GM12878 (cell line): ENCODE data around the gene SLCO4A1.

Source experiments
- CHD4 ChIP-seq: fragments of 200-600 bp; sonication (generic); IDR thresholded peaks from 2 replicates; pipeline ENCODE4 v1.6.1; 2016; ENCODE audit warnings: mild to moderate bottlenecking
- CTCF ChIP-seq, 3 experiments: IDR thresholded peaks in 2 of 3; conservative IDR thresholded peaks in 1 of 3; 2 replicates each; pipeline ENCODE4 v1.5.1; 2011; ENCODE audit warnings: low read depth in 3 of 3, low read length in 3 of 3, mild to moderate bottlenecking in 3 of 3, control low read depth in 2 of 3, moderate library complexity in 2 of 3, inconsistent platforms in 1 of 3, mixed read lengths in 1 of 3; ENCODE audit not compliant: control insufficient read depth in 2 of 3, insufficient read depth in 1 of 3; ENCODE audit errors: extremely low read depth in 1 of 3
- DPF2 ChIP-seq: fragments of 450-650 bp; IDR thresholded peaks from 2 replicates; pipeline ENCODE4 v1.6.1; 2017; ENCODE audit warnings: mild to moderate bottlenecking
- E2F8 ChIP-seq: fragments of 450-650 bp; IDR thresholded peaks from 2 replicates; pipeline ENCODE4 v1.6.1; 2018; ENCODE audit warnings: mild to moderate bottlenecking, low read depth, moderate library complexity; ENCODE audit not compliant: partially characterized antibody
- FOXK2 ChIP-seq: fragments of 450-650 bp; IDR thresholded peaks from 2 replicates; pipeline ENCODE4 v1.6.1; 2017; ENCODE audit warnings: mild to moderate bottlenecking, moderate library complexity
- NR2F1 ChIP-seq: fragments of 450-650 bp; conservative IDR thresholded peaks from 2 replicates; pipeline ENCODE4 v1.6.1; 2017; ENCODE audit warnings: mild to moderate bottlenecking
- POLR2AphosphoS5 ChIP-seq: IDR thresholded peaks from 2 replicates; pipeline ENCODE4 v1.6.1; 2011; ENCODE audit warnings: mild to moderate bottlenecking, low read length, inconsistent platforms
- REST ChIP-seq: IDR thresholded peaks from 2 replicates; pipeline ENCODE4 v1.6.1; 2012; ENCODE audit warnings: mild to moderate bottlenecking, low read depth, low read length
- USF1 ChIP-seq: IDR thresholded peaks from 2 replicates; pipeline ENCODE4 v1.6.1; 2011; ENCODE audit warnings: borderline replicate concordance, low read depth, mild to moderate bottlenecking, moderate library complexity, mixed read lengths, low read length; ENCODE audit not compliant: insufficient read depth; ENCODE audit errors: extremely low read length
- TF ChIP-seq, protein P1 (sequence below): IDR thresholded peaks from 2 replicates; pipeline ENCODE4 v1.6.1; 2012; ENCODE audit warnings: low read depth, low read length, improper control_type of control experiment
- TF ChIP-seq, protein P2 (sequence below): fragments of 450-650 bp; IDR thresholded peaks from 2 replicates; pipeline ENCODE4 v1.6.1; 2018; ENCODE audit warnings: borderline replicate concordance, mild to moderate bottlenecking; ENCODE audit not compliant: partially characterized antibody

GRCh38 chr20:62633598-62634329 is 8.5 kb upstream of the SLCO4A1 start:
- TF ChIP-seq REST (no peak), E2F8 (no peak), NR2F1 (no peak), CHD4 (no peak), POLR2AphosphoS5 (no peak), FOXK2 (no peak), CTCF (IDR thresholded peaks at IDR 0.05 in 2 of 3, conservative IDR thresholded peaks at IDR 0.05 in 1 of 3; ENCODE audit: control insufficient read depth in 2 of 3, extremely low read depth in 1 of 3, insufficient read depth in 1 of 3, low read depth in 3 of 3, low read length in 3 of 3) (no peak), DPF2 (no peak), USF1 (no peak)
- TF ChIP-seq, protein P1, sequence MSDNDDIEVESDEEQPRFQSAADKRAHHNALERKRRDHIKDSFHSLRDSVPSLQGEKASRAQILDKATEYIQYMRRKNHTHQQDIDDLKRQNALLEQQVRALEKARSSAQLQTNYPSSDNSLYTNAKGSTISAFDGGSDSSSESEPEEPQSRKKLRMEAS: no peak
- TF ChIP-seq, protein P2, sequence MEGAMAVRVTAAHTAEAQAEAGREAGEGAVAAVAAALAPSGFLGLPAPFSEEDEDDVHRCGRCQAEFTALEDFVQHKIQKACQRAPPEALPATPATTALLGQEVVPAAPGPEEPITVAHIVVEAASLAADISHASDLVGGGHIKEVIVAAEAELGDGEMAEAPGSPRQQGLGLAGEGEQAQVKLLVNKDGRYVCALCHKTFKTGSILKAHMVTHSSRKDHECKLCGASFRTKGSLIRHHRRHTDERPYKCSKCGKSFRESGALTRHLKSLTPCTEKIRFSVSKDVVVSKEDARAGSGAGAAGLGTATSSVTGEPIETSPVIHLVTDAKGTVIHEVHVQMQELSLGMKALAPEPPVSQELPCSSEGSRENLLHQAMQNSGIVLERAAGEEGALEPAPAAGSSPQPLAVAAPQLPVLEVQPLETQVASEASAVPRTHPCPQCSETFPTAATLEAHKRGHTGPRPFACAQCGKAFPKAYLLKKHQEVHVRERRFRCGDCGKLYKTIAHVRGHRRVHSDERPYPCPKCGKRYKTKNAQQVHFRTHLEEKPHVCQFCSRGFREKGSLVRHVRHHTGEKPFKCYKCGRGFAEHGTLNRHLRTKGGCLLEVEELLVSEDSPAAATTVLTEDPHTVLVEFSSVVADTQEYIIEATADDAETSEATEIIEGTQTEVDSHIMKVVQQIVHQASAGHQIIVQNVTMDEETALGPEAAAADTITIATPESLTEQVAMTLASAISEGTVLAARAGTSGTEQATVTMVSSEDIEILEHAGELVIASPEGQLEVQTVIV: no peak
